Measurements from ENCODE around the gene ZFAND2A. TPM values are rescaled to one million over a fixed set of nuclear protein-coding genes. Genes with fewer than 3 reads are reported as not detected.

Gene ZFAND2A
- total RNA-seq, 1 experiment from 2014 or later, result 14.5 TPM

- TF ChIP-seq ZSCAN18 (CRISPR knock-in tag; IDR thresholded peaks at IDR 0.05) (no peak), FOXP1 (CRISPR knock-in tag; IDR thresholded peaks at IDR 0.05; ENCODE audit: borderline replicate concordance) (no peak), IRF1 (CRISPR knock-in tag; IDR thresholded peaks at IDR 0.05) (no peak), SP1 (CRISPR knock-in tag; conservative IDR thresholded peaks at IDR 0.05) (peak; percentile 67; the same call in 1 of the 2 replicates)
- TF ChIP-seq, protein P1, sequence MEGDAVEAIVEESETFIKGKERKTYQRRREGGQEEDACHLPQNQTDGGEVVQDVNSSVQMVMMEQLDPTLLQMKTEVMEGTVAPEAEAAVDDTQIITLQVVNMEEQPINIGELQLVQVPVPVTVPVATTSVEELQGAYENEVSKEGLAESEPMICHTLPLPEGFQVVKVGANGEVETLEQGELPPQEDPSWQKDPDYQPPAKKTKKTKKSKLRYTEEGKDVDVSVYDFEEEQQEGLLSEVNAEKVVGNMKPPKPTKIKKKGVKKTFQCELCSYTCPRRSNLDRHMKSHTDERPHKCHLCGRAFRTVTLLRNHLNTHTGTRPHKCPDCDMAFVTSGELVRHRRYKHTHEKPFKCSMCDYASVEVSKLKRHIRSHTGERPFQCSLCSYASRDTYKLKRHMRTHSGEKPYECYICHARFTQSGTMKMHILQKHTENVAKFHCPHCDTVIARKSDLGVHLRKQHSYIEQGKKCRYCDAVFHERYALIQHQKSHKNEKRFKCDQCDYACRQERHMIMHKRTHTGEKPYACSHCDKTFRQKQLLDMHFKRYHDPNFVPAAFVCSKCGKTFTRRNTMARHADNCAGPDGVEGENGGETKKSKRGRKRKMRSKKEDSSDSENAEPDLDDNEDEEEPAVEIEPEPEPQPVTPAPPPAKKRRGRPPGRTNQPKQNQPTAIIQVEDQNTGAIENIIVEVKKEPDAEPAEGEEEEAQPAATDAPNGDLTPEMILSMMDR (IDR thresholded peaks at IDR 0.05), result peak; percentile 80
These were observed 9.7 kb upstream of the ZFAND2A start (continued) for GRCh38 chr7:1169409-1170368.

- no peak for ATAC-seq
- Mint-ChIP-seq H3K4me1 (peaks cover 8% of the 10 kb centered on the region), H3K27ac (no peak overlapping the region), H3K9me3 (peaks cover 8% of the 10 kb centered on the region), H3K27me3 (ENCODE audit: low read depth) (0 out of 2 replicates have a peak, but pooled peaks cover 3% of the 10 kb centered on the region), H3K4me3 (no peak overlapping the region), H3K36me3 (peaks cover 4% of the 10 kb centered on the region; the same call in 1 of the 2 replicates)
- DNase-seq (ENCODE audit: low spot score), result no peak
- no peak for TF ChIP-seq IRF1 (CRISPR knock-in tag; IDR thresholded peaks at IDR 0.05)
- POLR2A ChIA-PET, result no interaction called here
- CTCF ChIA-PET, result interaction anchor here (0.7 to 1.2 kb wide), 2 partner anchors 15 to 668 kb away, joined by 3 to 5 read pairs; no protein-coding TSS in a partner anchor
These were observed 8.4 kb upstream of the ZFAND2A start for GRCh38 chr7:1168422-1168821.

DNA sequence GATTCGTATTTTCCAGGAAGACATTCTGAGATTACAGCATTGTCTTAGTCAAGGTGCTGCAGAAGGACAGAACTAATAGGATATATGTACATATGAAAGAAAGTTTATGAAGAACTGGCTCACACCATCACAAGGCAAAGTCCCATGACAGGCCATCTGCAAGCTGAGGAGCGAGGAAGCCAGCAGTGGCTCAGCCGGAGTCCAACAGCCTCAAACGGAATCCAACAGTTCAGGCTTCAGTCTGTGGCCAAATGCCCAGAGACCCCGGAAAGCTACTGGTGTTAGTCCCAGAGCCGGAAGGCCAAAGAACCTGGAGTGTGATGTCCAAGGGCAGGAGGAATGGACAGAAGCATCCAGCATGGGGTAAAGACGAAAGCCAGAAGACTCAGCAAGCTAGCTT is 4.4 kb upstream of the ZFAND2A start:
- H3K4me1 Mint-ChIP-seq, result peaks cover 9% of the 10 kb centered on the region
- H3K27me3 Mint-ChIP-seq (ENCODE audit: low read depth), result no peaks in the 10 kb centered on the region
- peaks cover 1% of the 10 kb centered on the region for H3K9me3 Mint-ChIP-seq
- ATAC-seq (no peak), DNase-seq (ENCODE audit: low spot score) (no peak)
- ChIA-PET POLR2A (no interaction called here), CTCF (no interaction called here)
- H3K4me3 Mint-ChIP-seq, result no peak overlapping the region
- TF ChIP-seq, protein P2, sequence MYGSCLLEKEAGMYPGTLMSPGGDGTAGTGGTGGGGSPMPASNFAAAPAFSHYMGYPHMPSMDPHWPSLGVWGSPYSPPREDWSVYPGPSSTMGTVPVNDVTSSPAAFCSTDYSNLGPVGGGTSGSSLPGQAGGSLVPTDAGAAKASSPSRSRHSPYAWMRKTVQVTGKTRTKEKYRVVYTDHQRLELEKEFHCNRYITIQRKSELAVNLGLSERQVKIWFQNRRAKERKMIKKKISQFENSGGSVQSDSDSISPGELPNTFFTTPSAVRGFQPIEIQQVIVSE (CRISPR knock-in tag; IDR thresholded peaks at IDR 0.05; ENCODE audit: borderline replicate concordance), result no peak
- no peak for TF ChIP-seq HMGXB4 (CRISPR knock-in tag; IDR thresholded peaks at IDR 0.05)
- no peak for TF ChIP-seq PRRX2 (CRISPR knock-in tag; IDR thresholded peaks at IDR 0.05)
- TF ChIP-seq KAT7 (CRISPR knock-in tag; IDR thresholded peaks at IDR 0.05; ENCODE audit: borderline replicate concordance), result no peak
- TF ChIP-seq, protein P3, sequence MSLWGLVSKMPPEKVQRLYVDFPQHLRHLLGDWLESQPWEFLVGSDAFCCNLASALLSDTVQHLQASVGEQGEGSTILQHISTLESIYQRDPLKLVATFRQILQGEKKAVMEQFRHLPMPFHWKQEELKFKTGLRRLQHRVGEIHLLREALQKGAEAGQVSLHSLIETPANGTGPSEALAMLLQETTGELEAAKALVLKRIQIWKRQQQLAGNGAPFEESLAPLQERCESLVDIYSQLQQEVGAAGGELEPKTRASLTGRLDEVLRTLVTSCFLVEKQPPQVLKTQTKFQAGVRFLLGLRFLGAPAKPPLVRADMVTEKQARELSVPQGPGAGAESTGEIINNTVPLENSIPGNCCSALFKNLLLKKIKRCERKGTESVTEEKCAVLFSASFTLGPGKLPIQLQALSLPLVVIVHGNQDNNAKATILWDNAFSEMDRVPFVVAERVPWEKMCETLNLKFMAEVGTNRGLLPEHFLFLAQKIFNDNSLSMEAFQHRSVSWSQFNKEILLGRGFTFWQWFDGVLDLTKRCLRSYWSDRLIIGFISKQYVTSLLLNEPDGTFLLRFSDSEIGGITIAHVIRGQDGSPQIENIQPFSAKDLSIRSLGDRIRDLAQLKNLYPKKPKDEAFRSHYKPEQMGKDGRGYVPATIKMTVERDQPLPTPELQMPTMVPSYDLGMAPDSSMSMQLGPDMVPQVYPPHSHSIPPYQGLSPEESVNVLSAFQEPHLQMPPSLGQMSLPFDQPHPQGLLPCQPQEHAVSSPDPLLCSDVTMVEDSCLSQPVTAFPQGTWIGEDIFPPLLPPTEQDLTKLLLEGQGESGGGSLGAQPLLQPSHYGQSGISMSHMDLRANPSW (CRISPR knock-in tag; conservative IDR thresholded peaks at IDR 0.05; ENCODE audit: low read depth), result no peak
- no peak for TF ChIP-seq RORB (CRISPR knock-in tag; IDR thresholded peaks at IDR 0.05)
- TF ChIP-seq, protein P4, sequence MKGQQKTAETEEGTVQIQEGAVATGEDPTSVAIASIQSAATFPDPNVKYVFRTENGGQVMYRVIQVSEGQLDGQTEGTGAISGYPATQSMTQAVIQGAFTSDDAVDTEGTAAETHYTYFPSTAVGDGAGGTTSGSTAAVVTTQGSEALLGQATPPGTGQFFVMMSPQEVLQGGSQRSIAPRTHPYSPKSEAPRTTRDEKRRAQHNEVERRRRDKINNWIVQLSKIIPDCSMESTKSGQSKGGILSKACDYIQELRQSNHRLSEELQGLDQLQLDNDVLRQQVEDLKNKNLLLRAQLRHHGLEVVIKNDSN (CRISPR knock-in tag; IDR thresholded peaks at IDR 0.05), result no peak
- H3K27ac Mint-ChIP-seq, result no peak overlapping the region
- H3K36me3 Mint-ChIP-seq, result peaks cover 10% of the 10 kb centered on the region; the same call in 1 of the 2 replicates

Data from WTC11 (cell line).